GM23338 (cell line): ENCODE results near the gene UBXN4. TPM values are rescaled to one million over a fixed set of nuclear protein-coding genes. Genes with fewer than 3 reads are reported as not detected.

Experiments used
- ATAC-seq: fragments of 200-7000 bp; cut with Tn5 transposase; 3 replicates; pipeline ENCODE4 v1.9.1; 2020
- DNase-seq: peaks from one replicate; pipeline ENCODE4 v3.0.0-alpha.2; 2015; ENCODE audit warnings: low spot score
- H2AFZ ChIP-seq: fragments of 200-600 bp; sonication (generic); 2 replicates; pipeline ENCODE4 v1.8.0; 2016; ENCODE audit warnings: antibody characterized with exemption, mild to moderate bottlenecking, moderate library complexity
- H3F3A ChIP-seq: fragments of 200-600 bp; sonication (generic); replicated peaks from 2 replicates; pipeline ENCODE4 v1.8.0; 2017; ENCODE audit warnings: antibody characterized with exemption, mixed run types, low read depth
- H3K27ac ChIP-seq: fragments of 200-600 bp; sonication (generic); 2 replicates; pipeline ENCODE4 v1.6.1; 2016; ENCODE audit warnings: low read depth
- H3K27me3 ChIP-seq: fragments of 200-600 bp; sonication (generic); 2 replicates; pipeline ENCODE4 v1.8.0; 2016; ENCODE audit warnings: mild to moderate bottlenecking, mixed run types, moderate library complexity; ENCODE audit not compliant: insufficient read depth
- H3K36me3 ChIP-seq: fragments of 200-600 bp; sonication (generic); 2 replicates; pipeline ENCODE4 v1.8.0; 2016; ENCODE audit warnings: mild to moderate bottlenecking; ENCODE audit not compliant: insufficient read depth
- H3K4me1 ChIP-seq: fragments of 200-600 bp; sonication (generic); 2 replicates; pipeline ENCODE4 v1.8.0; 2016; ENCODE audit warnings: mild to moderate bottlenecking, moderate library complexity; ENCODE audit not compliant: insufficient read depth
- H3K4me2 ChIP-seq: fragments of 200-600 bp; sonication (generic); 2 replicates; pipeline ENCODE4 v1.7.1; 2017; ENCODE audit warnings: mixed run types
- H3K4me3 ChIP-seq: fragments of 200-600 bp; sonication (generic); 2 replicates; pipeline ENCODE4 v1.6.1; 2016; ENCODE audit warnings: mixed run types
- H3K79me2 ChIP-seq: fragments of 200-600 bp; sonication (generic); replicated peaks from 2 replicates; pipeline ENCODE4 v1.8.0; 2017; ENCODE audit warnings: mild to moderate bottlenecking; ENCODE audit not compliant: insufficient read depth
- H3K9me2 ChIP-seq: fragments of 200-600 bp; sonication (generic); 2 replicates; pipeline ENCODE4 v1.8.0; 2017; ENCODE audit not compliant: insufficient read depth
- H4K20me1 ChIP-seq: fragments of 200-600 bp; sonication (generic); replicated peaks from 2 replicates; pipeline ENCODE4 v1.8.0; 2017; ENCODE audit warnings: mild to moderate bottlenecking; ENCODE audit not compliant: insufficient read depth
- H3K27ac Mint-ChIP-seq: 2 replicates; pipeline ENCODE4 v1.8.0; 2020; ENCODE audit warnings: inconsistent platforms, mild to moderate bottlenecking, moderate library complexity, mixed read lengths
- H3K27me3 Mint-ChIP-seq: 3 replicates; pipeline ENCODE4 v1.8.0; 2022; ENCODE audit warnings: low read depth, mild to moderate bottlenecking, moderate library complexity, mixed read lengths, inconsistent platforms; ENCODE audit not compliant: insufficient read depth, poor library complexity
- H3K36me3 Mint-ChIP-seq: 3 replicates; pipeline ENCODE4 v1.8.0; 2021; ENCODE audit warnings: low read depth, mild to moderate bottlenecking, inconsistent platforms, moderate library complexity, mixed read lengths
- H3K4me1 Mint-ChIP-seq: 3 replicates; pipeline ENCODE4 v1.8.0; 2020; ENCODE audit warnings: mild to moderate bottlenecking, inconsistent platforms, mixed read lengths
- H3K4me3 Mint-ChIP-seq: 3 replicates; pipeline ENCODE4 v1.8.0; 2021; ENCODE audit warnings: moderate library complexity, mild to moderate bottlenecking, inconsistent platforms, mixed read lengths
- H3K9me3 Mint-ChIP-seq: 3 replicates; pipeline ENCODE4 v1.8.0; 2020; ENCODE audit warnings: moderate library complexity, mild to moderate bottlenecking, inconsistent platforms, mixed read lengths
- CTCF ChIP-seq, 2 experiments: fragments of 200-600 bp in 1 of 2; sonication (generic) in 1 of 2; conservative IDR thresholded peaks; 2 replicates each; pipeline versions ENCODE4 v1.5.1 to v1.6.1; 2016 to 2017; ENCODE audit warnings: antibody characterized with exemption in 2 of 2, low read depth in 2 of 2, mild to moderate bottlenecking in 2 of 2, moderate library complexity in 1 of 2
- REST ChIP-seq: IDR thresholded peaks from one replicate; pipeline ENCODE4 v1.6.1; 2018; ENCODE audit warnings: antibody characterized with exemption; ENCODE audit not compliant: unreplicated experiment
- ZNF462 ChIP-seq: fragments of 250-450 bp; sonication (Bioruptor Pico); IDR thresholded peaks from 2 replicates; pipeline ENCODE4 v1.5.0; 2020; ENCODE audit warnings: mild to moderate bottlenecking, moderate library complexity
- polyA plus RNA-seq: library from polyadenylated mRNA; unstranded; fragments of >200 nt; fragmentation: Nextera tagmentation; extraction: Ambion mirVana; gene quantifications from 2 replicates; pipeline ENCODE4 v1.2.1, GENCODE V29; 2016
- total RNA-seq: library from RNA; depleted of rRNA; stranded (reverse); fragments of >200 nt; shearing (Covaris generic); gene quantifications from 2 replicates; pipeline ENCODE4 v1.2.3, GENCODE V29; 2014

The UBXN4 gene
- total and polyA plus RNA-seq, 2 experiments from 2014 or later, result 57.6 to 226 TPM

GRCh38 chr2:135799738-135800137 is 58.1 kb downstream of the UBXN4 start:
- Mint-ChIP-seq H3K4me3 (no peak overlapping the region), H3K27ac (no peak overlapping the region), H3K36me3 (peaks cover 20% of the 10 kb centered on the region), H3K4me1 (0 out of 3 replicates have a peak, but pooled peaks cover 5% of the 10 kb centered on the region), H3K9me3 (peaks cover 36% of the 10 kb centered on the region), H3K27me3 (peaks cover 2% of the 10 kb centered on the region)
- Histone ChIP-seq H3K4me2 (no peak overlapping the region), H3K4me3 (no peak overlapping the region), H3K27me3 (no peaks in the 10 kb centered on the region), H2AFZ (no peak overlapping the region), H3K79me2 (no peaks in the 10 kb centered on the region), H4K20me1 (no peaks in the 10 kb centered on the region), H3K4me1 (no peaks in the 10 kb centered on the region), H3F3A (no peaks in the 10 kb centered on the region), H3K9me2 (no peaks in the 10 kb centered on the region), H3K27ac (no peak overlapping the region), H3K36me3 (no peaks in the 10 kb centered on the region)
- TF ChIP-seq ZNF462 (CRISPR knock-in tag), result no peak
- TF ChIP-seq REST, result no peak
- TF ChIP-seq CTCF (conservative IDR thresholded peaks at IDR 0.05; ENCODE audit: low read depth in 2 of 2), result peak; percentile 11 to 40; a peak in 3 of 4 replicates
- DNase-seq, result peak; percentile 25
- ATAC-seq, result no peak
